Measurements from ENCODE around the gene PRDM5. TPM values are rescaled to one million over a fixed set of nuclear protein-coding genes. Genes with fewer than 3 reads are reported as not detected.

PRDM5 gene
- total and polyA plus RNA-seq, 9 of the 15 experiments (the other 6 are each of a cell fraction or from before 2014, with no cell fraction given): not detected

DNA sequence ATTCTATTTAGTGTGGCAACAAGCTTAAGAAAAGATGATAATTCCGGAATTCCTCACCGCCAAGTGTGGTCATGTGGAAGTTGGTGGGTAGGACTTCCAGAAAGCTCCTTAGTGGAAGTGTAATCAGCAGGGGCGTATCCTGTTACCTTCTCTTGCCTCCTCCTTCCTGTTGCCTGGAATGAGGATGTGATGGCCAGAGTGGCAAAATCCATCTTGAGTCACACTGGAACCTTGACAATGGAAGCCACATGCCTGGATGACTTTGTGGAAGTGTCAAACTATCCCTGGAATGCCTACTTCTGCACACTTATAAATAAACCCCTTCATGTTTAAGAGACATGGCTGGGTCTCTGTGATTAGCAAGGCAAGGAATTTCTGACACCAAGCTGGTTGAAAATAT is 191.0 kb downstream of the PRDM5 start:
- Histone ChIP-seq H4K20me1 (replicated peaks; ENCODE audit: control insufficient read depth, insufficient read depth, low read length) (no peaks in the 10 kb centered on the region), H3K4me3 (no peak overlapping the region), H3K9me1 (ENCODE audit: control insufficient read depth, insufficient read depth, low read length) (no peaks in the 10 kb centered on the region), H3K4me1 (replicated peaks in 1 of 2; ENCODE audit: control insufficient read depth in 2 of 2, insufficient read depth in 2 of 2, low read length in 2 of 2) (no peaks in the 10 kb centered on the region), H3K27ac (ENCODE audit: extremely low read depth, low read depth, low read length) (no peak overlapping the region), H3K27me3 (ENCODE audit: control insufficient read depth in 2 of 2, insufficient read depth in 2 of 2, low read length in 2 of 2) (no peaks in the 10 kb centered on the region), H3K79me2 (ENCODE audit: control insufficient read depth, insufficient read depth, low read length) (no peaks in the 10 kb centered on the region), H3K36me3 (ENCODE audit: control insufficient read depth, insufficient read depth, low read length) (no peaks in the 10 kb centered on the region), H3K9me3 (replicated peaks; ENCODE audit: control insufficient read depth, insufficient read depth, low read depth, low read length) (no peaks in the 10 kb centered on the region), H3K9ac (ENCODE audit: insufficient read depth in 1 of 2, low read depth in 2 of 2, low read length in 2 of 2) (no peak overlapping the region), H3K4me2 (ENCODE audit: insufficient read depth, low read length) (no peak overlapping the region), H2AFZ (ENCODE audit: low read depth, low read length) (no peak overlapping the region)
- no peak for DNase-seq (ENCODE audit: extremely low read depth in 1 of 4, low spot score in 3 of 4)
- ATAC-seq: no peak
- in situ Hi-C loops (cut with MboI): no loop called here
- intact Hi-C loops (cut with micrococcal nuclease): no loop called here
- FAIRE-seq: no peak
- TF ChIP-seq, protein P1, sequence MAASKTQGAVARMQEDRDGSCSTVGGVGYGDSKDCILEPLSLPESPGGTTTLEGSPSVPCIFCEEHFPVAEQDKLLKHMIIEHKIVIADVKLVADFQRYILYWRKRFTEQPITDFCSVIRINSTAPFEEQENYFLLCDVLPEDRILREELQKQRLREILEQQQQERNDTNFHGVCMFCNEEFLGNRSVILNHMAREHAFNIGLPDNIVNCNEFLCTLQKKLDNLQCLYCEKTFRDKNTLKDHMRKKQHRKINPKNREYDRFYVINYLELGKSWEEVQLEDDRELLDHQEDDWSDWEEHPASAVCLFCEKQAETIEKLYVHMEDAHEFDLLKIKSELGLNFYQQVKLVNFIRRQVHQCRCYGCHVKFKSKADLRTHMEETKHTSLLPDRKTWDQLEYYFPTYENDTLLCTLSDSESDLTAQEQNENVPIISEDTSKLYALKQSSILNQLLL (CRISPR knock-in tag; IDR thresholded peaks at IDR 0.05; ENCODE audit: borderline replicate concordance): no peak
- TF ChIP-seq CEBPG (CRISPR knock-in tag; IDR thresholded peaks at IDR 0.05) (no peak), CEBPG (tag; conservative IDR thresholded peaks at IDR 0.05 in 1 of 2, IDR thresholded peaks at IDR 0.05 in 1 of 2) (no peak), NCOA2 (IDR thresholded peaks at IDR 0.05; ENCODE audit: partially characterized antibody in 2 of 2) (no peak), HNRNPUL1 (IDR thresholded peaks at IDR 0.05; ENCODE audit: low read length) (no peak), ZNF134 (CRISPR knock-in tag; conservative IDR thresholded peaks at IDR 0.05) (no peak)
- TF ChIP-seq, protein P2, sequence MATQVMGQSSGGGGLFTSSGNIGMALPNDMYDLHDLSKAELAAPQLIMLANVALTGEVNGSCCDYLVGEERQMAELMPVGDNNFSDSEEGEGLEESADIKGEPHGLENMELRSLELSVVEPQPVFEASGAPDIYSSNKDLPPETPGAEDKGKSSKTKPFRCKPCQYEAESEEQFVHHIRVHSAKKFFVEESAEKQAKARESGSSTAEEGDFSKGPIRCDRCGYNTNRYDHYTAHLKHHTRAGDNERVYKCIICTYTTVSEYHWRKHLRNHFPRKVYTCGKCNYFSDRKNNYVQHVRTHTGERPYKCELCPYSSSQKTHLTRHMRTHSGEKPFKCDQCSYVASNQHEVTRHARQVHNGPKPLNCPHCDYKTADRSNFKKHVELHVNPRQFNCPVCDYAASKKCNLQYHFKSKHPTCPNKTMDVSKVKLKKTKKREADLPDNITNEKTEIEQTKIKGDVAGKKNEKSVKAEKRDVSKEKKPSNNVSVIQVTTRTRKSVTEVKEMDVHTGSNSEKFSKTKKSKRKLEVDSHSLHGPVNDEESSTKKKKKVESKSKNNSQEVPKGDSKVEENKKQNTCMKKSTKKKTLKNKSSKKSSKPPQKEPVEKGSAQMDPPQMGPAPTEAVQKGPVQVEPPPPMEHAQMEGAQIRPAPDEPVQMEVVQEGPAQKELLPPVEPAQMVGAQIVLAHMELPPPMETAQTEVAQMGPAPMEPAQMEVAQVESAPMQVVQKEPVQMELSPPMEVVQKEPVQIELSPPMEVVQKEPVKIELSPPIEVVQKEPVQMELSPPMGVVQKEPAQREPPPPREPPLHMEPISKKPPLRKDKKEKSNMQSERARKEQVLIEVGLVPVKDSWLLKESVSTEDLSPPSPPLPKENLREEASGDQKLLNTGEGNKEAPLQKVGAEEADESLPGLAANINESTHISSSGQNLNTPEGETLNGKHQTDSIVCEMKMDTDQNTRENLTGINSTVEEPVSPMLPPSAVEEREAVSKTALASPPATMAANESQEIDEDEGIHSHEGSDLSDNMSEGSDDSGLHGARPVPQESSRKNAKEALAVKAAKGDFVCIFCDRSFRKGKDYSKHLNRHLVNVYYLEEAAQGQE (IDR thresholded peaks at IDR 0.05; ENCODE audit: borderline replicate concordance): no peak
- TF ChIP-seq, protein P2 (CRISPR knock-in tag; IDR thresholded peaks at IDR 0.05; ENCODE audit: low read depth): no peak
- BruUV-seq (replicated peaks): no TSS peak
- ChIA-PET POLR2A (no interaction called here), CTCF (ENCODE audit: low intra/inter-chr PET ratio) (no interaction called here)
- 0% methylated on average over 3 of the region's 3 CpGs for WGBS (ENCODE audit: insufficient coverage, low coverage, missing lambda C conversion rate)
